GM18861 (cell line): ENCODE results near the gene CWC27.

ENCODE experiments used
- ATAC-seq: cut with Tn5 transposase; IDR thresholded peaks from one replicate; pipeline ENCODE4 v1.9.1; 2021; ENCODE audit not compliant: unreplicated experiment

Gene CWC27

DNA sequence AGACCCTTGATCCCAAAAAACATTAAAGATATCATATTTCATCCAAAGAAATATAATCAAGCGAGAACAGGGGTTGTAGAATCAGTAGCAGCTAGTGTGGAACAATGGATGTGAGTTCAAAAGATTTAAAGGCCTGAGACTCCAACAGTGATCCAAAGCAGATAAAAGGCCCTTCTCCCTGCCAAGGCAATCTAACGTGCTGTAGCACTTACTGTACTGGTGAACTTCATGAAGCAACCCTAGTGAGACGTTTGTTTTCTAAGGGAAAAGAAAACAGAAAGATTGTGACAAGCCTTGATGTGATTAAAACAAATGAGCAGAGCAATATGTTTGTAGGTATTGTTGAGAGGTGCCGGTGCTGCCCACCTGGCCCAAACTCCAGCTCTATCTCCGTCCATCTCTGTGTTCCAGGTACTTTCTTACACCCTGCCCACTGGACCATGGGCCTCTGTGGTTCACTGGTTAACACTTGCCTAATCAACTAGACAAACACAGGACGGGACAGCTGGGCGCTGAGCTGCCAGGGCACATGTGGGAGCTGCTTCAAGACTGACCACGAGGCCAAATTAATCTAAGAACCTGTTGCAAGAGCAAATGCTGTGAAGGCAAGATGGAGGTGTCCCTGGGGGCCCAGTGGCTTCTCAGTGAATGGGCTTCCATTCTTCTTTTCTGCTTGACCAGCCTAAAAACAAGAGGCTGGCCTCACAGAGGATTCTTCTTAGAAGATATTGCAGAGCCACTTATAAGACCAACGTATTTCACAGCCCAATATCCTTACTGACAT lies 265.5 kb downstream of the CWC27 start:
- no peak for ATAC-seq

DNA sequence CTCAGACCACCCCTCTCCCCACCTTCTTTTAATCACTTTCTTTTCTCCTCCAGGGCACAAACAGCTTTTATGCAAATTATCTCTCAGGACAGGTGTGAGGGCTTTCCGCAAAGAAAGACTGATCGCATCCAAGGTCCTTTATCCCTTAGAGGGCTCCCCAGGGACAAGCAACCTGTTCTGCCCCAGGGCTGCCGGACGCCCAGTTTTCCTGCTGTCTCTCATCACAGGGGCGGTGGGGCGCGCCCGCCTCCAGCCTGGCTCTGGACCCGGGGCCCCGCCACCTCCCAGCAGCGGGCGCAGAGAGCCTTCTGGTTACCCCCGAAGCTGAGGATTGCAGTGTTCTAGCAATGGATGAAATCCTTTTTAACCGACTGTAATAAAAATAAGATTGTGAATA lies 266.1 kb downstream of the CWC27 start:
- no peak for ATAC-seq

DNA sequence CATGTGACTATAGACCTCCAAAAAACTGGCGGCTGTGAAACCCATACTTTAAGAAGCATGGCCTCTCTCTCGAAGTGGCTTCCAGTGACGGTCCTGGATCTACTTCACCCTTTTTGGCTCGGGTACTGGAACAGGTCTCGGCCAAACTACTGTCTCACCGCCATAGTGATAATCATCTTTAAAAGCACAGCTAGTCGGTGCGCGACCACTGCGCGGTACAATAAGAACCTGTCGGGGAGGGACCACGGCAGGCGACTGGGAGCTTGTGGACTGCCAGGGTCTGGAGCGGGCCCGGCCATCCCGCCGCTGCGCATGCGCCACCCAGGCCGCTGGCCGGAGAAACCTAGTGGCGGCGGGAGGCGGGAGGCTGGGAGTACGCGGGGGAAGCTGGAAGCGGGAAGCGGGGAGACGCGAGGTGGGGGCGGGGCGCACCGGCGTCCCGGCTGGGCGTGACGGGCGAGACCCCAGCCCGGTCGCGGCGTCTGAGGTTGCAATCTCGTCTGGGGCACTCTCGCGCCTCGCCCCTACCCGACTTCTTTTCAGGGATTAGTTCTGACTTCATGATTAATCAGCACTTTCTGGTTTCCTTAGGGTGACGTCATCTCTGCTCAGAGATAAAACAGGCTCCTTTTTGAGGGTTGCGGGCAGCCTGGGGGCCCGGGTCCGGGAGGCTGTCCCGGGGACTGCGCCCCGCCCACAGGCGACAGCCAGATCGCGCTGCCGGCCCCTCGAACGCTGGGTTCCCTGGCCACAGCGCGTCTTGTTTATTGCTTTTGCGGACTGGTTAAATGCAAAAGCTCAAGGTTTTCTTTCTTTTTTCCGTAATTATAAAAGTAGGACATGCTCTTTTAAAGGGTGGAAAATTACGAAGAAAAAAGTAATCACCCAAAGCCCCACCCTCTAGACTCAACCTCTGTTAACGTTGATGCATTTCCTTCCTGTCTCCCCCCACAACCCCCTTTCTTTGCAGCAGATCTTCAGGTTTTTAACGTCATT lies 266.8 kb downstream of the CWC27 start:
- peak; percentile 74 for ATAC-seq

DNA sequence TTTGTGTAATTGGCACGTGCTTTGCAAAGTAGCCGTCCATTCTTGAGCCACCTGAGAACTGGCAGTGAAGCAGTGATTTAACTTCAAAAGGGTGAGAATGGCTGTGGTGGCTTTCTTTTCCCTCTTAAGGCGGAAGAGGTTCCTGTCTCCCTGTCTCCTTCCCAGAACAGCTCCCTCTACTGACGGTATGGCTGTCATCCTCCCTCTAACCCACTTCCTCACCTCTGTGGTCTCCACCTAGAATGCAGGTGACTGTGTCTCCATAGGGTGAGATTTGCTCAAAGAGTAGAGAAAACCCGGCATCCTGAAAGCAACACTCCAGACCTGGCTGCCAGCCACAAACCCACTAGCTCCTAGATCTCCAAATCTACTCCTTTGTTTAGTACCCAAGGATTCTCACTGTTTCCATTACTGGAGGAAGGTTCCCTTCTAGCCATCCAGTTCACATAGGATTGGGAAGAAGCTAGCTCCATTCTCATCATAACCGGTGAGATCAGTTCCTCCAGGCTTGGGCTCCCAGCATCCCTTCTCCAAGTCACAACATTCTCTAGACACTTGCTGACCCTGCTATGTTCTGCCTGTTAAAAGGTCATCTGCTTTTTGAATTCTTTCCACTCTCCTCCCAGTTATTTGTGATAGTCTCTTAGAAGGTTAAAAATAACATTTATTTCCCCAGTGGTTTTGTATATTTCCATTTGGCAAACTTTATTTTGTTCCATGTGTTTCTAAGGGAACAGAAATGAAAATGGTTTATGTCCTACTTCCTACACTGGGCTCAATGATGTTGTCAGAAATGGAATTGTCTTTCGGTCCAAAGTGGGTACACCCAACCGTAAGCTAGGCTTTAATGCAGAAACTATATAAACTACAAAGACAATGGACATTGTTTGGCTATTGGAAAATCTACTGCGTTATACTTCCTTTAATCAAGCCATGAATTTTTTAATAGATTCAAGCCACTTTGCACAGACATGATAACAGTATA lies 269.4 kb downstream of the CWC27 start:
- ATAC-seq, result no peak

DNA sequence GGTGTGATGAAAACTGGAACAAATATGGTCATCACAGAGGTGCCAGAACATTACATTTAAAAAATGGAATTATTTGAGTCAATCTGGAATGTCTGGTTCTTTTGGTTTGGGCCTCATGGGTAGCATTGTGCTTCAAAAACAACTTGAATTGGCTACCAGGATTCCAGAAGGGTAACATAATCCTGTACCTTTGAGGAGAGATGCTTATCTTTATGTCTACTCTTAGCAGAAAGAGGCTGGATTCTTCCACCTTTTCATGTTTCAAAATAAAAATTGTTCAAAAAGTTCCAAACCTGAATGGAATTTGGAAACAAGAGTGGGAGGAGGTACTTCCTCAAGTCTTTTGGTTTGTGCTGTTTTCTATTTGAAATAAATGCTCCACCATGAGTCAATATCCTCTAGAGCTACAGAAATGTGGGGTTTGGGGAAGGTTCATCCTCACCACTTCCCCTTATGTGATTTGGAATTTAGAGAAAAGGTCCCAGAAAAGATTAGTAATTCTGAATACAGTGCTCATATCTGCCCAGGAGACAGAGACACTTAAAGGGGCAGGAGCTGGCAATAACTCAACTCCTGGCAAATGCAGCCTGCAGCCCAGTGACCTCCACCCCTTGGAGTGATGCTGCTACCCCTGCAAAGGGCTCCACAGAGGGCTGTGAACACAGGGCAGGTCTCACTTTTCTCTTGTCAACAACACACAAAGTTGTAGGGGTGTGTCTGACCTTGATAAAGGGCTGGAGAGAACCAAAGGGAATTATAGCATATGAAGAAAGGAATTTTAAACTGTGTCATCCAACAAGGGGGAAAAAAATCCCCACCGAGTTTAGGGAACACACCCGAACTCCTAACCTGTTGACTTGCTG lies 272.8 kb downstream of the CWC27 start:
- ATAC-seq, result no peak

DNA sequence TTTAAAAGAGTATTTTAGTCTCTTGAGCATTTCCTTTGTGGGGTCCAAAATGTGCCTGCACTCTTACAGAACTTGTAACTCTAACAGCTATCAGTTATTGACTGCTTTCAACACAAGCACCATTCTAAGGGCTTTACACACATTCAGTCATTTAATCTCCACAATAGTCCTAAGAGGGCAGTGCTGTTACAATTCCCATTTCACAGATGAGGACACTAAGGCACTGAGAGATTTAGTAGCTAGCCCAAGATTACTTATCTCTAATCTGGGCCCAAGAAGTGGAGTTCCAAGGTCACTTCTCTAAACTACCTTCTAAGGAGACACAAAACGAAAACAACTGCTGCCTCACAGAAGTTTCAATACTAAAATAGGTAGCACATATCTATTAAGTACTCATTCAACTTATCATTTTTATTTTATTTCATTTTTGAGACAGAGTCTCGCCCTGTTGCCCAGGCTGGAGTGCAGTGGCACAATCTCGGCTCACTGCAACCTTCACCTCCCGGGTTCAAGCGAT lies 275.2 kb downstream of the CWC27 start:
- ATAC-seq, result peak; percentile 55

DNA sequence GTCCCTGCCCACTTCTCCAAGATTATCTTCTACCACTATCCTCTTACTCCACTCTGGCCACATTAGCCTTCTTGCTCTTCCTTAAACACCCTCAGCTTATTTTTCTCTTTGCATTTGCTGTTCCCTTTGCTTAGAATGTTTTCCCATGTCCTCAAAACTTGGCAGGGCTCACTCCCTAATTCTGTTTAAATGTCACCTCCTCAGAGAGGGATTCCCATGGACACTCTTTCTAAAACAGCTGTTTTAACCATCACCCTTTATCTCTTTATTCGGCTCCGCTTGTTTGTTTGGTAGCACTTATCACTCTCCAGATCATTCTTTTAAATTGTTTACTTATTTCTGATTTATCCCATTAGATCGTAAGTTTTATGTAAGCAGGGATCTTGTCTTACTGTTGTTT lies 278.5 kb downstream of the CWC27 start:
- ATAC-seq, result no peak

DNA sequence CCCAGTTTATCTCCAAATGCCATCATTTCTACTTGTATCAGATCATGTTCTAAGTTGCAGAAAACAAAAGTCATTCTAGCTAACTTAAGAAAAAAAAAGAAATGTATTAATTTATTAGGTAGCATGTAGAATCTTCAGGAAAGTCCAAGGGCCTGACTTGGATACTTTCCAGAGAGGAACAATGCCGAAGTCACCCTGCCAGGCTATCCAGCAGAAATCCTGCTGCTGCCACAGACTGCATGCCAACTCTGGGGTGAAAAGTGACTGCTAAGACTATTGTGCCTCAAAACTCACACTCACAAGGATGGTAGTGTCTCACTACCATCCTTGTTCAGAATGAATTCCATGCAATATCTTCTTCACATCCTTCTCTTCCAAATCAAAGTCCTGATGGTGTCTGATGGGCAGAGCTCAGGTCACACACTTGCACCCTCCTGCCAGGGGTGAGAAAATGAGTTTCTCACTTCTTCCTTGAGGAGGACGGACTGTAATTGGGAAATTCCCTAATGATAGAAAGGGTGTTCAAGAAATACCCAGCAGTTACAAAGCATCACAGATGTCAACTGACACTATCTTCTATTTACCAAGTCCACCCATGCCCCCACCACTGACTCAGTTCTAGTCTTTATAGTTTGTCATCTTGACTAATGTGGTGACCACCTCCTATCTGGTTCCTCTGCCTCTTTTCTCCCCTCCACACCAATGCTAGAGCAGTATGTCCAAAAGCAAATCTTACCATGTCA lies 279.4 kb downstream of the CWC27 start:
- peak; percentile 31 for ATAC-seq

DNA sequence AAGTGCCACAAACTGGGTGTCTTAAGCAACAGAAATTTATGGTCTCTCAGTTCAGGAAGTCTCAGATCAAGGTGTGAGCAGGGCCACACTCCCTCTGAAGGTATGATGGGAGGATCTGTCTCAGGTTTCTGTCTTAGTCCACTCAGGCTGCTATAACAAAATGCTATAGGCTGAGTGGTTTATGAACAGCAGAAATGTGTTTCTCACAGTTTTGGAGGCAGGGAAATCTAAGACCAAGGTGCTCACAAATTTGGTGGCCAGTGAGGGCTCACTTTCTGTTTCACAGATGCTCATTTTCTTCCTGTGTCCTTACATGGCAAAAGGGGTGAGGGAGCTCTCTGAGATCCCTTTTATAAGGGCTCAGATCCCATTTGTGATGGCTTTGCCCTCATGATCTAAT lies 281.4 kb downstream of the CWC27 start:
- no peak for ATAC-seq

DNA sequence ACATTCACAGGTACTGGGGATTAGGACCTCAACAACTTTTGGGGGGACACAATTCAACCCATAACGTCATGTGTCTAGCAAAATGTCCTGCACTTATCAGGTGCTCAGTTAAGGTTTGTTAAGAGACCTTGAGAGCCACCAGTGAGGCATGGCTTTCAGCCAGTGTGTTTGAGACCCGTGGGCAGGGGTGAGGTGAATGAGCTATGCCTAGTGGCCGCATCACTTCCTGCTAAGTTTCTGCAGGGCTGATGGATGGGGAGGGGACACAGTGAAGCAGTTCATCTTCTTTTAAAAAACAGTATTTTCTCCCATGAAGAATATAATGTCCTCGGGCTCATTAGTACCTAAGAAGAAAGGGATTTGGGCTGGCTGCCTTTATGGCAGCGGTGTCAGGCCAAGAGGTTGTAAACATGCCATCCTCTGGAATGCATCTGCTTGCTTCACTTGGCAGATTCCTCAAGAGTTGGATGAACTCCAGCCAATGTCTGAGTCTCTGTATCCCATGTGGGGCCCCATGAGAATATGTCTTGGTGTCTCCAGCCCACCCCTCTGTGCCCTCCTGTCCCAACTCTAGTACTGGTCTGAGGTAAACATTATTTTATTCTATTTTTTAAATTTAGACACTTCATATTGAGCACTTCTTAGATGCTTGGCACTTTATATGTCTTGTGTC lies 282.2 kb downstream of the CWC27 start:
- ATAC-seq, result no peak

DNA sequence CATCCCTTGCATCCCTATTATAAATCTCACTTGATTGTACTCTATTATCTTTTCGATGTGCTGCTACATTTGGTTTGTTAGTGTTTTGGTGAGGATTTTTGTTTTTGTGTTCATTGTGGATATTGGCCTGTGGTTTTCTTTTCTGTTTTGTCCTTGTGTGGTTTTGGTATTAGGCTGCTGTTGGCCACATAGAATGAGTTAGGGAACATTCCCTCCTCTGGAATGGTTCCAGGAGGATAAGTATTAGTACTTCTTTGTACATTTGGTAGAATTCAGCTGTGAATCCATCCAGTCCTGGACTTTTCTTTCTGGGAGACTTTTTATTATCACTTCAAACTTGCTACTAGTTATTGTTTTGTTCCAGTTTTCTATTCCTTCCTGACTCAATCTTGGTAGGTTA lies 287.2 kb downstream of the CWC27 start:
- no peak for ATAC-seq

DNA sequence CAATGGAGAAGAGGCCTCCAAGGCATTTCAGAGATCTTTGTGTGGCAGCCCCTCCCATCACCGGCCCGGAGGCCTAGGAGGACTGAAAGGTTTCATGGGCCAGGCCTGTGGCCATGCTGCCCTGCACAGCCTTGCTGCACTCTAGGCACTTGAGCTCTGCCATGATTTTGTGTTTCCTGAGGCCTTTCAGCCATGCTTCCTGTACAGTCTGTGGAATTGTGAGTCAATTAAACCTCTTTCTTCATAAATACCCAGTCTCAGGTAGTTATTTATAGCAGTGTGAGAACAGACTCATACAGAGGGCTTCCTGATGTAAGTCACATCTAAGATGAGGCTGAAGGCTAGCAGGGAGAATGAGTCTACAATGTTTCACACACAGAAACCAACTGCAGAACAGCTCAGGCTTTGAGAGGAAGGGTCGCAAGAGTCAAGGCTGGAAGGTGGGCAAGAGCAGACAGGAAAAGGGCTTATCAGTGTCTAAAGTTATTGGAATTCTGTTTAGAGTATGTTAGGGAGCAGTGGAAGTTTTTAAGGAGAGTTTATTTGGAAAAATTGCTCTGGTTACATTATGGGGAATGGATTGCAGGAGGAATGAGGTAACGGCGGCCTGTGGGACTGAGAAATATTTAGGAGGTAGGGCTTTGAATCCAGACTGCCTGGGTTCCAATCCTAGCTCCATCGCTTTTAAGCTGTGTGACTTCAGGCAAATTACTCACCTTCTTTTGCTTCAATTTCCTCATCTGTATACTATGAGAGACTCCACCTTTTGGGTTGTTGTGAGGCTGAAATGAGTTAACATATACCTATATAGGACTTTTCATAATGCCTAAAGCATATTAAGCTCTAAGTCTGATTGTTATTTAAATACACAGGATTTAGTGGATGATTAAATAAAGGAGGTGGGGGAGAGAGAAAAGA lies 291.2 kb downstream of the CWC27 start:
- ATAC-seq, result no peak

DNA sequence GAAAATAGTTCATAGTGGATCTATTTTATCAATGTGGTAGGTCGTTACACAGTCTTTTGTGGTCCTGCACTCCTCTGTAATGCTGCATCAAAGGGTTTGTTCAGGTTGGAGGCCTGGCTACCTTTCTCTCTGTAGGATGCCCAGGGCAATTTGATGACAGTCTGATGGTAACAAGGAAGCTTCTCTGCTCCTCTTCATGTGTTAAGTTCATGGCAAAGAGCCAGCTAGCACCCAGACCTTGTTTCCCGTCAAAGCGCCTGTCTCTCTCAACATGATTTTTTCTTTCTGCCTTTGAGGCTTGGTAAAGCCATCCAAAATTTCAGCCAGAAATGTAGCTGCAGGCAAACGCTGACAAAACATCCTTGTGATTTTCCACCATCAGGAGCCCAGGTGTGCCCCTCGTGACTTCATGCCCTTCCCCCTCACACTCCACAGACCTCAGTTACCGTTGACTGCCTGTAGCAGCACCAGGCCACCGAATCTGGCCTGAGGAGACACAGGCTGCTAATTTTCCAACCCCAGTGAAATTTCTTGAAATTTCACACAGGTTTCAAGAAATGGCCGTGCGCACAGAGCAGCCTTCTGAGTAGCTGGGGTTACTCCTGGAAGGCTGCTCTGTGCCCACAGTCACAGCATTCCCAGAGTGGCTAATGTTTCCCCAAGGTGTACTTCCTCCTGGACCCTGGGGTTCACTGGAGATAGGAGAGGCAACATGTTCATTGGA lies 292.7 kb downstream of the CWC27 start:
- ATAC-seq, result peak; percentile 56

DNA sequence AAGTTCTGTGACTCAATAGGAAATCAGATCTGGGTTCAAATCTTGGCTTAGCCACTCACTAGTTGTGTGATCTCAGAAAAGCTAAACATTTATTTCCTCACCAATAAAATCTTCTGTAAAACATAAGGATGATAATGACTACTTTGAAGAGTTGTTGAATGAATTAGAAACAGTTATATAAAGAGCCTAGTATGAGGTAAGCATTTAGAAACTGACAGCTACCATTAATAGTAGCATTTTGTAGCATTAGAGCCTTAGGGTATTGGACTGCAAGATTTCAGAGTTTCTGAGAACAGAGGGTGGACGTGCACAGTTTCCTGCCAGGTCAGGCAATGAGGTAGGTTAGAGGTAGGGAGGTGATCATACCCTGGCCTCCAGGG lies 293.2 kb downstream of the CWC27 start:
- peak; percentile 27 for ATAC-seq

DNA sequence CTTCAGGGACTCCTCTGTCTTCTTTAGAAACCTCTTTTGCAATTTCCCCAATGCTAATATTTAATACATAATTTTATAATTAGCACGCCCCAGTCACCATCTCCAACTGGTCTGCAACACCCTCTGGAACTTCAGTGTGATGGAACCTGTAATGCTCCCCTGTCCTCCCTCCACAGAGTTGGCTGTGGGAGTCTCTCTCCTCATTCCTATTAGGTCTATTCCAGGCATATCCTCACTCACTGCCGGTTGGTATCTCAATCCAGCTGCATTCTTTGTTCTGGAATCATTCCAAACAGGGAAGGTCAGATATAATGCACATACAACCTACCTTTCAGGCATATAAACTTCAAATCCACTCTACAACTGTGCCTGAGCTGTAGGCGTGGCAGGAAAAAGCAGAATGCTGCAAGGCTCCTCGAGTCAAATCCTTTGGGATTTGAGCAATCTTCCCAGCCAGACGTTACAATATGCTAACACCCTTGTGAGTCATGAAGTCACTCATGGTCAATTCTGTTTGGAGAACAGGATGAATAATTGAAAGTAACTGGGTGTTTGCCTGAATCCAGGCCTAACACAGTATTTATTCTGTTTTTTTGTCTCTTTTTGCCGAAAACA lies 293.8 kb downstream of the CWC27 start:
- ATAC-seq, result no peak

DNA sequence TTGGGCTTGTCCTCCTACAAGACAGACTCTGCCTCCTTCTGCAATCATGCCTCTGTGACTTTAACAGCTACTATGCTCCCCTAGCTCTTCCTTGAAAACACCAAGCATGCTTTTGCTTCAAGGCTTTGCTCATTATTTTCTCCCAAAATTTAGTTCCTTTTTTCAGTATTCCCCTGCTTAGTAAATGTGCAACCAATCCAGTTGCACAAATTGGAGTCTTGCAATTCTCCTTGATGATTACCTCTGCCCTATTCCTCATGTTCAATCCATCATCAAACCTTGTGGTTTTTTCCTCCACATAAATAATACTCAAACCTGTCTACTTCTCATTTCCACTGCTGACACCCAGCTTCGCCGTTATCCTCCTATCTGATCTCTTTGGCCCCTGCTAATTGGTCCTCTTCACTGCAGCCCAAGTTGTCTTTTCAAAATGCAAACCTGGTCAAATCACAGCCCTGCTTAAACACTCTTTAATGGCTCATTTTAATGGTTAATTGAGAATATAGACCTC lies 296.3 kb downstream of the CWC27 start:
- no peak for ATAC-seq
